Measurements from ENCODE around the gene CACNA1G. TPM values are rescaled to one million over a fixed set of nuclear protein-coding genes. Genes with fewer than 3 reads are reported as not detected.

The CACNA1G gene
- total RNA-seq, 1 donor from 2014 or later = 0.27 TPM

GRCh38 chr17:50618941-50619340 is 58.4 kb downstream of the CACNA1G start:
- no peak for TF ChIP-seq CTCF (IDR thresholded peaks at IDR 0.05; ENCODE audit: insufficient read depth, low read depth, low read length)
- no peak for TF ChIP-seq EZH2 (IDR thresholded peaks at IDR 0.05; ENCODE audit: insufficient read depth, low read length)
- FAIRE-seq (no peak), DNase-seq (ENCODE audit: low read depth) (no peak)
- H3K27ac Mint-ChIP-seq (ENCODE audit: unreplicated experiment) = no peak overlapping the region
- Histone ChIP-seq H3K4me3 (ENCODE audit: insufficient read depth, low read depth, low read length) (no peak overlapping the region), H3K9ac (ENCODE audit: low read length) (no peak overlapping the region), H3K4me1 (ENCODE audit: insufficient read depth, low read length) (no peaks in the 10 kb centered on the region), H3K79me2 (ENCODE audit: insufficient read depth, low read length) (no peaks in the 10 kb centered on the region), H2AFZ (ENCODE audit: low read depth, low read length) (no peak overlapping the region), H3K9me3 (ENCODE audit: insufficient read depth, low read depth, low read length) (no peaks in the 10 kb centered on the region), H3K27me3 (ENCODE audit: insufficient read depth, low read length) (peaks cover 3% of the 10 kb centered on the region), H3K27ac (ENCODE audit: low read depth, low read length) (no peak overlapping the region), H4K20me1 (ENCODE audit: insufficient read depth, low read length) (no peaks in the 10 kb centered on the region), H3K4me2 (ENCODE audit: low read length) (no peak overlapping the region), H3K36me3 (ENCODE audit: insufficient read depth, low read length) (no peaks in the 10 kb centered on the region)
- no peaks in the 10 kb centered on the region for H3K36me3 Mint-ChIP-seq (ENCODE audit: low read depth, unreplicated experiment)
- H3K4me1 Mint-ChIP-seq (ENCODE audit: low read depth, unreplicated experiment) = peaks cover 17% of the 10 kb centered on the region
- H3K27me3 Mint-ChIP-seq (ENCODE audit: low read depth, unreplicated experiment) = peaks cover 34% of the 10 kb centered on the region
- no peak overlapping the region for H3K4me3 Mint-ChIP-seq (ENCODE audit: unreplicated experiment)
- no peaks in the 10 kb centered on the region for H3K9me3 Mint-ChIP-seq (ENCODE audit: unreplicated experiment)

GRCh38 chr17:50619489-50619888 is 59.0 kb downstream of the CACNA1G start:
- Mint-ChIP-seq H3K27me3 (ENCODE audit: low read depth, unreplicated experiment) (peaks cover 32% of the 10 kb centered on the region), H3K36me3 (ENCODE audit: low read depth, unreplicated experiment) (no peaks in the 10 kb centered on the region), H3K4me1 (ENCODE audit: low read depth, unreplicated experiment) (peaks cover 15% of the 10 kb centered on the region), H3K27ac (ENCODE audit: unreplicated experiment) (peak overlapping the region; percentile 47), H3K4me3 (ENCODE audit: unreplicated experiment) (no peak overlapping the region), H3K9me3 (ENCODE audit: unreplicated experiment) (no peaks in the 10 kb centered on the region)
- no peak for FAIRE-seq
- Histone ChIP-seq H3K36me3 (ENCODE audit: insufficient read depth, low read length) (no peaks in the 10 kb centered on the region), H3K4me1 (ENCODE audit: insufficient read depth, low read length) (no peaks in the 10 kb centered on the region), H3K4me3 (ENCODE audit: insufficient read depth, low read depth, low read length) (no peak overlapping the region), H3K9me3 (ENCODE audit: insufficient read depth, low read depth, low read length) (no peaks in the 10 kb centered on the region), H3K27ac (ENCODE audit: low read depth, low read length) (no peak overlapping the region), H3K4me2 (ENCODE audit: low read length) (no peak overlapping the region), H3K27me3 (ENCODE audit: insufficient read depth, low read length) (peaks cover 3% of the 10 kb centered on the region), H2AFZ (ENCODE audit: low read depth, low read length) (no peak overlapping the region), H3K79me2 (ENCODE audit: insufficient read depth, low read length) (no peaks in the 10 kb centered on the region), H3K9ac (ENCODE audit: low read length) (no peak overlapping the region), H4K20me1 (ENCODE audit: insufficient read depth, low read length) (no peaks in the 10 kb centered on the region)
- TF ChIP-seq EZH2 (IDR thresholded peaks at IDR 0.05; ENCODE audit: insufficient read depth, low read length) (no peak), CTCF (IDR thresholded peaks at IDR 0.05; ENCODE audit: insufficient read depth, low read depth, low read length) (no peak)
- DNase-seq (ENCODE audit: low read depth) = no peak

GRCh38 chr17:50620237-50620636 is 59.7 kb downstream of the CACNA1G start:
- H3K4me1 ChIP-seq (ENCODE audit: insufficient read depth, low read length) = no peaks in the 10 kb centered on the region
- H3K4me2 ChIP-seq (ENCODE audit: low read length) = no peak overlapping the region
- Mint-ChIP-seq H3K9me3 (ENCODE audit: unreplicated experiment) (no peaks in the 10 kb centered on the region), H3K27me3 (ENCODE audit: low read depth, unreplicated experiment) (peaks cover 39% of the 10 kb centered on the region), H3K27ac (ENCODE audit: unreplicated experiment) (no peak overlapping the region), H3K36me3 (ENCODE audit: low read depth, unreplicated experiment) (no peaks in the 10 kb centered on the region), H3K4me1 (ENCODE audit: low read depth, unreplicated experiment) (peaks cover 15% of the 10 kb centered on the region), H3K4me3 (ENCODE audit: unreplicated experiment) (no peak overlapping the region)
- no peaks in the 10 kb centered on the region for H4K20me1 ChIP-seq (ENCODE audit: insufficient read depth, low read length)
- FAIRE-seq (no peak), DNase-seq (ENCODE audit: low read depth) (no peak)
- no peaks in the 10 kb centered on the region for H3K79me2 ChIP-seq (ENCODE audit: insufficient read depth, low read length)
- no peak overlapping the region for H3K4me3 ChIP-seq (ENCODE audit: insufficient read depth, low read depth, low read length)
- TF ChIP-seq CTCF (IDR thresholded peaks at IDR 0.05; ENCODE audit: insufficient read depth, low read depth, low read length) = no peak
- TF ChIP-seq EZH2 (IDR thresholded peaks at IDR 0.05; ENCODE audit: insufficient read depth, low read length) = no peak
- no peaks in the 10 kb centered on the region for H3K9me3 ChIP-seq (ENCODE audit: insufficient read depth, low read depth, low read length)
- H3K27ac ChIP-seq (ENCODE audit: low read depth, low read length) = no peak overlapping the region
- H3K27me3 ChIP-seq (ENCODE audit: insufficient read depth, low read length) = peaks cover 3% of the 10 kb centered on the region
- H2AFZ ChIP-seq (ENCODE audit: low read depth, low read length) = no peak overlapping the region
- no peak overlapping the region for H3K9ac ChIP-seq (ENCODE audit: low read length)
- no peaks in the 10 kb centered on the region for H3K36me3 ChIP-seq (ENCODE audit: insufficient read depth, low read length)
